Stimulated activated CD4-positive, alpha-beta T cell treated with anti-CD3 and anti-CD28 coated beads, Interleukin-12 subunit alpha, Interleukin-12 subunit beta, amount 100 ng/mL, for 24 hours (primary cell): Measurements from ENCODE around the gene AIP.

Experiments
- DNase-seq, 2 experiments: peaks; one replicate each; pipeline ENCODE4 v3.0.0-alpha.2; 2020; ENCODE audit warnings: low read depth in 2 of 2

The AIP gene

GRCh38 chr11:67493548-67494370 is 10.9 kb downstream of the AIP start:
- no peak for DNase-seq

DNA sequence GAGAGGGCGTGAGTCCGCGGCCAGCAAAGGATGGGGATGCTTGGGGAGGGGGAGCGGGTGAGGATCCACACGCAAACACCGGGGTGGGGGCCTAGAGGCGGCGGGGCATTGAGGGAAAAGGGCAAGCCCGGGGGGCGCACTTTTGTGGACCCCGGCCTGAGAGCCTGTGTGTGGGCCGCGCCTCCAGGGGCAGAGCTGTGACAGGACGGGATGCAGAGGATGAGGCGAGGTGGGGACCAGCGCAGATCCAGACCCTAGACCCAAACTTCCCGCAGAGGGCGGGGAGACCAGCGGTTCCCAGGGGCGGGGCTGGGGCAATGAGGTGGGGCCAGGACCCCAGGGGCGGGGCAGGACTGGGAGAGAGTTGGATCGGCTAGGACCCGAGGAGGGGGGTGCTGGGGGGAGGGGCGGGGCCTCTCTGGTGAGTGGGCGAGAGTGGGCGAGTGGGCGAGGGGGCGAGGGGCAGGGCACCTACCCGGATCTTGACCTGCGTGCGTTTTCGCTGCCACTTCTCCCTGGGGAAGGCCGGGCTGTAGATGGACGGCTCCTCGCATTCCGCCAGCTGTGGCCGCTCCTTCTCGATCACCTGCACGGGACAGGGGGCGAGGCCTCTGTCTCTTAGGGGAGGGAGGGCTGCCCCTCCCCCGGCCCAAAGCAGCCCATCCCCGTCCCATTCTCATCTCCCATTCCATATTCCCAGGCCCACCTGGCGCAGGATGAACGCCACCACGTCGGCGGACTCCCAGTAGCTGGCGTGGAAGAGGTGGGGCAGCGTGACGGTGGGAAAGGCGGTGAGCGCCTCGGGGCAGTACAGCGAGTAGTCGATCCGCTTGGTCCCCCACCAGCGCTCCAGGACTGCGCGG is 11.8 kb downstream of the AIP start:
- DNase-seq: no peak

GRCh38 chr11:67495234-67496005 is 12.6 kb downstream of the AIP start:
- DNase-seq: no peak

- no peak for DNase-seq
Observed at GRCh38 chr11:67496113-67496512, 13.3 kb downstream of the AIP start.

DNA sequence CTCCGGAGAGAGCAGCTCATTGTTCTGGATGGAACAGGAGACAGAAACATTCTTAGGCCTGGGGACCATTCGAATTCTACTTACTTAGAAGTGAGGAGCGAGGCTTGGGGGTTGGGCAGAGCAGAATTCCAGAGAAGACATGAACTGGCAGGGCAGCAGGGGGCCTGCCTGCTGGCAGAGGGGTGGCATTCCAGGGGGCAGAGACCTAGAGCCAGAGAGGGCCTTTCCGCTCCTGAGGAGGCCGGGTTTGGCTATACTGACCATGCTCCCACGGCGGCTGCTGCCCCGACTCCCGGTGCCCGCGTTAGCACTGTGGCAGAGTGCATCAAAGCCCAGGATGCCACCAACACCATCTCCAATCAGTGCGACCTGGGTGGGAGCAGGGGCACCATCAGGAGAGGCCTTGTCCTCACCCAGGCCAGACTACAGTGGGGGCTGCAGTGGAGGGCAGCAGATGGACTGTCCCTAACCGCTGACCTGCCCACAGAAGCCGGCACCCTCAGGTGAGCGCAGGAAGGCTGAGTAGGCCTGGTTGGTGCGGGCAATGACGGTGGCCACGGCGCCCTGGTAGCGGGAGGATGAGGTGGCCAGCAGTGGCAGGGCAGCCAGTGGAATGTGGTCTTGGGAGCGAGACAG is 14.9 kb downstream of the AIP start:
- no peak for DNase-seq

GRCh38 chr11:67498544-67498972 is 15.7 kb downstream of the AIP start:
- no peak for DNase-seq

DNA sequence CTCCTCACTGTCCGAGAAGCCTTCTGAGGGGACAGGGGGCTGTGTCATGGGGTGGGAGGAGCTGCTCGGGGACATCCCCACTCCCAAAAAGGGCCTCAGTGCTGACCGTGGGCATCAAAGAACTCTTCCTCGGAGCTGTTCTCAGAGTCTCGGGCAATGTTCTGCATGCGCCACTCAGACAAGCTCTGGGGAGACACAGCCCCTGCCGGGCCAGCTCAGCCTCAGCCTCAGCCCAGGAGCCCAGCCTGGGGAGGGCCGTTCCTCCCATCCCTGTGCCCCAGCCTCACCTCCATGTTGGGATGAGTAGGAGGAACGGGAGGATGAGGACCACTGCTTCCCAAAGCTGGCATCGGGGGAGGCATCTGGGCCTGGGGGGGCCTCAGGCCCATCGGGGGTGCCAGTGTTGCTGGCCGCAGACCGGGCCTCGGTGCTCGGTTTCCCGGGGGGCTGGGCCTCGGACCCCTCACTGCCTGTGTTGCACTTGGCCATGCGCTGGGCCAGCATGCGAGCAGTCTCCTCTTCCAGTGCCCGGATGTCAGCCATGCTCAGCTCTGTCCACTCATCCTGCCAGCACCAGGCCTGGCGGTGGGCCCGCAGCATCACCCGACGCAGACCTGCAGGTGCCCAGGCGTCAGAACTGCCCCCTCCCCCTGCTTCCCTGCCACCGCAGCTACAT is 17.1 kb downstream of the AIP start:
- no peak for DNase-seq

DNA sequence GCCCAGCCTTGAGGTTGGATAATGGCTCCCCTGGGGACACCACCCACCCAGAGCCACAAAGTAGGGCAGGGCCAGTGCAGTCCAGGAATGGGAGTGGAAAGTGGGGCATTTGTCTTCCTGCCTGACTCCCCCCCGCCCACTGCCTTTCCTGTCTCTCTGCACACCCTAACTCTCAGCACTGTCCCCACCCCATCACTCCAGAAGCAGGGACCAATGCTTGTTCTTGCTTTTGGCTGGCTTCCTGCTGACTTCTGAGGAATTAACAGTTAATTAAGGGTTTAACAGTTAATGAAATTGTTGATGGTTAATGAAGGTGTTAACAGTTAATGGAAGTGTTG is 17.6 kb downstream of the AIP start:
- no peak for DNase-seq

GRCh38 chr11:67500831-67501715 is 18.2 kb downstream of the AIP start:
- no peak for DNase-seq

GRCh38 chr11:67501854-67502253 is 19.0 kb downstream of the AIP start:
- DNase-seq: no peak

GRCh38 chr11:67502328-67502979 is 19.6 kb downstream of the AIP start:
- DNase-seq: no peak

DNA sequence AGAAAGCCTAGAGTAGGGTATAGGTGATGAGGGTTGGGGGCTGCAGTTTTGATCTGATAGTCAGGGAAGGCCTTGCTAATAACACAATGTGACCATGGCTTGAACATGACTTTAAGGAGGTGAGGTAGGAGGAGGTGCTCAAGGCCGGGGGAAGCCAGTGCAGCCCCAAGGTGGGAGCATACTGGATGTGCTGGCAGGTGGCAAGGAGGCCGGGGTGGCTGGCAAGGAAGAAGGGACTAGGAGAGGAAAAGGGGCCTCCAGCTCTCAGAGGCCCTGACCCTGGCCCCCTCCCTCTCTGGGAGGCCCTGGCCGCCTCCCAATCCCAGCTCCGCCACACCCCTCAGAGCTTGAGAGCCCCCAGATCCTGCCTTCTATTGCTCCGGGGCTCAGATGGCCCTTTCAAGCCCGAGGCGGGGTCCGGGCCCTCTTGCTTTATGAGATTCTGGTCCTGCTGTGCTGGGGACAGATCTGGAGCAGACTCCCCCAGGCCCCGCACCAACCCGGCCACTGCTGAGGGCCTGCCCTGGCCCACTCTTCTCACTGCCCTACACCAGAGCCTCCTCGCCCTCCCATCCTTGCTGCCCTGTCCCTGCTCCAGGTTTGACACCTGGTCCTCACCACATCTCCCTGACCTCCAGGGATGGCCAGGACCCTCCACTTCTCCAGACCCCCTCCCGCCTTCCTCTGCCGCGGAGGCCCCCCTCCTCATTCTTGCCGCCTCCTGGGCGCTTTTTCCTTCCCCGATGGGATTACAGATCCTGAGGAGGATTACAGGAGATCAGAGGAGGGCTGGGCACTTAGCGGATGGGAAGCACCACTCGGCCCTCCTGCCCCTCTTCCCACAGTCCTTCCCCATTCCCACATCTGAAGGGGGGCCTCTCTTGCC is 20.5 kb downstream of the AIP start:
- DNase-seq: no peak

DNA sequence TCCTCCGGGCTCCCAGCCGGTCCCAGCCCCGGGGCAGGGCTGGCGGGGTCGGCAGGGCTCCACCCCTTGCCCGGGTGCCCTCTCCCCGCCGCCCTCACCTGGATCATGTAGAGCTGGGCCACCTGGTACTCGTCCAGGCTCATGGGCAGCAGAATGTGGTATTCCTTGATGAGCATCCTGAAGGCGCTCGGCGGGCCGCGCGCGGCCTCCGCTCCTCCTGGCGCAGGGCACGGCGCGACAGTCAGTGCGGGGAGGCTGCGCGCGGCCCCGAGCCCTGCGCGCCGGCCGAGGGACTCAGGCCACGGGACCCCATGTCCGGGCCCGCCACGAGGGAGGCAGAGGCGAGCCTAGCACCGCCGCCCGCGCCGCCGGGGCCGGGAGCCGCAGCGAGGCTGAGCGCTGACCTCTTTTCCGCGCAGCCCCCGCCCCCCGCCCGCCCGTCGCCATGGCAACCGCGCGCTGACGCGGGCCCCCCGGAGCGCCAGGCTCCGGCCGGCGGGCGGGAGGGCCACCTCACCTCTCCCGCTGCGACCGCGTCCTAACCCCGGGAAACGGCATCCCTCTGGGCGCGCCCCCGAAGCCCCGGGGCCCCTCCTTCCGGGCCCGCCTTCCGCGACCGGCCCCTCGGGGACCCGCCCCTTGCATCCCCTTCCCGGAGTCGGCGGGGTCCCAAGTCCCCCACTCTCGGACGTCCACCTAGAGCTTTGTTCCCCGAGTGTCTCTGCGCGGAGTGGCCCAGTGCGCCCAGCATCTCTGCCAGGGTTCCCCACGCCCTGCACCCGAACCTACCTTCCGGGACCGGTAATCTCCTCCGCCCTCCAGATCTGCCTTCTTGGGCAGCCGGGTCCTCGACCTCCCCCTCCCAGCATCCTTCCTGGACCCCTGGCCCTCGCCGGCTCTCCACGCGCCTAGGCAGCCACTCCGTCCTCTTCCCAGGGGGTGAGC is 21.5 kb downstream of the AIP start:
- DNase-seq: no peak

DNA sequence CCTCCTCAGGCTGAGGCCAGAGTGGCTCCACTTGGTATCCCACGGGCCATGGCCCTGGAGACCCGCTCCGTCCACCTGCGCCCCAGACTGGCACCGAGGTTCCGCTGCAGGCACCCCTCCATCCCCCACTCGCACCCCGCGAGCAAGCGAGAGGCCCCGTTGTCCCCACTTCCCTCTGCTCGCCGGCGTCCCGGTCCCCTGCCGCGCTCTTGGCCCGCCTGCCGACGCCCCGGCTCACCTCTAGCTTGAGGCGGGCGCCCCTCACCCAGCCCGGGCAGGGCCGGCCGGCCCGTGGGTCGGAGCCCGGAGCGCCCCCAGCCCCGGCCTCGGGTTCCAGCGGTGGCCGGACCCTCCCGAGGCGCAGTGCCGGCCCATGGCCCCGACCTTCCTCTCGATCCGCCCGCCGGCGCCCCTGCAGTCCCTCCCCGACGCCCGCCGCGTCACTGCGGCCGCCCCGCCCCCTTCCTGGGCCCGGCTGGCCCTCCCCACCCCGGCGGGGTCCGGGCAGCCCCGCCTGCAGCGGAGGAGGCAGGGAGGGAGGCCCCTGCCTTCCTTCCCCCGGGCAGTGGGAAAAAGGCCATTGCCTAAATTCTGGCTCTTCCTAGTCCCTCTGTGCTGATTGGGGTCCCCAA is 22.2 kb downstream of the AIP start, which contains the start of gene PITPNM1:
Gene PITPNM1, minus strand, starts transcription at position 414 of the 632 bp plus-strand sequence. CDS start 1,183 bp downstream, outside the sequence.
- peak in 1 of 2 experiments; percentile 76 for DNase-seq

GRCh38 chr11:67505605-67506396 is 23.0 kb downstream of the AIP start:
- DNase-seq: peak; percentile 76 to 87
